HEK293 (cell line): ENCODE results near the gene CTSD.

ENCODE experiments used
- CTCF ChIA-PET: fragments of 350-600 bp; formaldehyde crosslinking; extraction: SDS; loops from one replicate; lab custom pipeline; 2021; ENCODE audit warnings: antibody characterized with exemption; lab: Yijun Ruan, JAX
- POLR2A ChIA-PET: fragments of 300-600 bp; formaldehyde crosslinking; extraction: SDS; loops from one replicate; lab custom pipeline; 2020; ENCODE audit warnings: antibody characterized with exemption, inconsistent platforms; lab: Yijun Ruan, JAX
- H3K27ac ChIP-seq: fragments of 200-500 bp; sonication (Bioruptor generic); 2 replicates; pipeline ENCODE4 v1.5.1; 2014; ENCODE audit warnings: low read depth, low read length, control low read depth, inconsistent platforms; ENCODE audit errors: extremely low read depth
- H3K36me3 ChIP-seq, 2 experiments: fragments of 200-500 bp in 1 of 2; sonication (Bioruptor generic) in 1 of 2; 1 replicate in 1 of 2; 2 replicates in 1 of 2; pipeline ENCODE4 v1.5.1; 2014 to 2017; ENCODE audit warnings: inconsistent platforms in 2 of 2, low read length in 2 of 2; ENCODE audit not compliant: control insufficient read depth in 2 of 2, insufficient read depth in 1 of 2
- H3K4me1 ChIP-seq: fragments of 200-500 bp; sonication (Bioruptor generic); 2 replicates; pipeline ENCODE4 v1.5.1; 2014; ENCODE audit warnings: mild to moderate bottlenecking, low read length, inconsistent platforms; ENCODE audit not compliant: control insufficient read depth, insufficient read depth
- H3K4me3 ChIP-seq: 2 replicates; pipeline ENCODE4 v1.5.1; 2011; ENCODE audit warnings: low read depth, mild to moderate bottlenecking, control low read depth, low read length, moderate library complexity
- H3K9me3 ChIP-seq: fragments of 200-500 bp; sonication (Bioruptor generic); 2 replicates; pipeline ENCODE4 v1.5.1; 2014; ENCODE audit warnings: low read depth, low read length, inconsistent platforms; ENCODE audit not compliant: control insufficient read depth, insufficient read depth
- FEZF1 ChIP-seq: fragments of 450-650 bp; formaldehyde crosslinking; IDR thresholded peaks from 2 replicates; pipeline ENCODE4 v1.5.1; 2016; ENCODE audit warnings: missing biosample characterization, missing genetic modification characterization
- GLIS1 ChIP-seq: fragments of 450-650 bp; formaldehyde crosslinking; IDR thresholded peaks from 2 replicates; pipeline ENCODE4 v1.5.1; 2016; ENCODE audit warnings: missing biosample characterization, missing genetic modification characterization
- MEIS1 ChIP-seq: sonication (generic); formaldehyde crosslinking; IDR thresholded peaks from 2 replicates; pipeline ENCODE4 v1.8.1; 2022; ENCODE audit warnings: missing genetic modification reagents, mild to moderate bottlenecking, borderline replicate concordance
- SCRT1 ChIP-seq: fragments of 450-650 bp; formaldehyde crosslinking; IDR thresholded peaks from 2 replicates; pipeline ENCODE4 v1.5.1; 2016; ENCODE audit warnings: missing biosample characterization, missing genetic modification characterization, borderline replicate concordance
- TRIM28 ChIP-seq: IDR thresholded peaks from 2 replicates; pipeline ENCODE4 v1.6.1; 2011; ENCODE audit warnings: low read length, control low read depth, borderline replicate concordance
- WT1 ChIP-seq: fragments of 450-650 bp; formaldehyde crosslinking; IDR thresholded peaks from 2 replicates; pipeline ENCODE4 v1.5.1; 2016; ENCODE audit warnings: missing biosample characterization, missing genetic modification characterization
- ZBTB17 ChIP-seq: fragments of 450-650 bp; formaldehyde crosslinking; IDR thresholded peaks from 2 replicates; pipeline ENCODE4 v1.5.1; 2016; ENCODE audit warnings: missing biosample characterization, missing genetic modification characterization
- ZNF140 ChIP-seq: fragments of 450-650 bp; formaldehyde crosslinking; IDR thresholded peaks from 2 replicates; pipeline ENCODE4 v1.5.1; 2016; ENCODE audit warnings: missing biosample characterization, missing genetic modification characterization
- ZNF266 ChIP-seq: fragments of 450-650 bp; formaldehyde crosslinking; IDR thresholded peaks from 2 replicates; pipeline ENCODE4 v1.5.1; 2016; ENCODE audit warnings: missing biosample characterization, missing genetic modification characterization, low read depth
- ZNF311 ChIP-seq: fragments of 450-650 bp; formaldehyde crosslinking; IDR thresholded peaks from 2 replicates; pipeline ENCODE4 v1.5.1; 2017; ENCODE audit warnings: missing biosample characterization, missing genetic modification characterization, borderline replicate concordance
- ZNF324 ChIP-seq: fragments of 450-650 bp; formaldehyde crosslinking; IDR thresholded peaks from 2 replicates; pipeline ENCODE4 v1.5.1; 2016; ENCODE audit warnings: missing biosample characterization, missing genetic modification characterization
- ZNF473 ChIP-seq: fragments of 450-650 bp; formaldehyde crosslinking; IDR thresholded peaks from 2 replicates; pipeline ENCODE4 v1.5.1; 2017; ENCODE audit warnings: missing biosample characterization, missing genetic modification characterization
- ZNF571 ChIP-seq: fragments of 450-650 bp; formaldehyde crosslinking; IDR thresholded peaks from 2 replicates; pipeline ENCODE4 v1.5.0; 2017; ENCODE audit warnings: missing biosample characterization, missing genetic modification characterization
- ZNF621 ChIP-seq: fragments of 450-650 bp; formaldehyde crosslinking; IDR thresholded peaks from 2 replicates; pipeline ENCODE4 v1.5.1; 2017; ENCODE audit warnings: missing biosample characterization, missing genetic modification characterization
- ZNF654 ChIP-seq: fragments of 450-650 bp; formaldehyde crosslinking; IDR thresholded peaks from 2 replicates; pipeline ENCODE4 v1.5.1; 2016; ENCODE audit warnings: low read depth, missing biosample characterization, missing genetic modification characterization
- ZNF664 ChIP-seq: fragments of 450-650 bp; formaldehyde crosslinking; IDR thresholded peaks from 2 replicates; pipeline ENCODE4 v1.5.1; 2016; ENCODE audit warnings: missing biosample characterization, missing genetic modification characterization
- TF ChIP-seq, protein P1 (sequence below): fragments of 450-650 bp; formaldehyde crosslinking; IDR thresholded peaks from 2 replicates; pipeline ENCODE4 v1.5.1; 2016; ENCODE audit warnings: missing biosample characterization, missing genetic modification characterization
- TF ChIP-seq, protein P2 (sequence below): fragments of 450-650 bp; formaldehyde crosslinking; IDR thresholded peaks from 2 replicates; pipeline ENCODE4 v1.5.1; 2017; ENCODE audit warnings: missing biosample characterization, missing genetic modification characterization
- TF ChIP-seq, protein P3 (sequence below): fragments of 450-650 bp; formaldehyde crosslinking; IDR thresholded peaks from 2 replicates; pipeline ENCODE4 v1.5.1; 2017; ENCODE audit warnings: missing biosample characterization, missing genetic modification characterization
- TF ChIP-seq, protein P4 (sequence below): fragments of 450-650 bp; formaldehyde crosslinking; IDR thresholded peaks from 2 replicates; pipeline ENCODE4 v1.5.1; 2016; ENCODE audit warnings: missing biosample characterization, missing genetic modification characterization
- TF ChIP-seq, protein P5 (sequence below): fragments of 450-650 bp; formaldehyde crosslinking; IDR thresholded peaks from 2 replicates; pipeline ENCODE4 v1.5.1; 2016; ENCODE audit warnings: missing biosample characterization, missing genetic modification characterization

The CTSD gene

DNA sequence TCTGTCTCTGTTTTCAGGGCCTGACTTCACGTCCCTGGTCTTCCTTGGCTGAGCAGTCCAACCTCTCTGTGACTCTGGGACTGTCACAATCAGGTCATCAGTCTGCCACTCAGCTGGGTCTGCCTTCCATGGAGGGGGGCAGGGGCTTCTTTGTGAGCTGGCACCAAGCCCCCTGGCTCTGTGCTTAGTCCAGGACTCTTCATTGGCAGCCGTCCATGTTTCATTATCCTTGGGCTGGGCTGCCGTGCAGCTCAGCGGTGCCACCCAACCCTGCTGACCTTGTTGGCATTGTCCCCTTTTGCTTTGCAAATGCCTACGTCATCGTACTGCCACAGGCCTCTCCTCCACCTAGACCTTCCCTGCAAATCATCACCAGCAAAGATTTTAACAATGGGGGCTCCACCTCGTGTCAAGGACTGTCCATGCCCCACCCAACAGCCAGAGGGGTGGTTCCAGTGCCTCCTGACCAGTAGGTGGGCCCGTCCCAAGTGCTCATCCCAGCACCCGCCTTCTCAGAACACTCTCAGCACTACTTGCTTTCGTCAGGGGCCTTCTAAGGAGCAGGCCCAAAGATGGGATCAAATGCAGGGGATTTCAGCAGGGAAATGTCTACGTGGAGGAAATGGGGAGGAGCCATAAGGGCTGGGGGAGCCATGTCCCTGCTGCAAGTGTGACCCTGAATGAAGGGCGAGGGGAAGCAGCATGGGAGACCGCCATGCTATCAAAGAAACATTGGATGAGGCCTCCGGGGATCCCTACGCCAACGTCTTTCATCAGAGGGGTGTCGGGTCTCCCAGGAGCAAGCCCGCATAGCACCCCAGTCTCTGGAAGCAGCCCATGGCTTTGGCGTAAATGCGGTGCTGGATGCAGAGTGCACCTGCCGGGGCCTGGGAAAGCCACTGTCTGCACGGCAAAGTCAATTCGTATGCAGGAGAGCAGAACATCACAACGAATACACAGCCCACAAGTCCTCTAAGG is 48.5 kb downstream of the CTSD start:
- Histone ChIP-seq H3K36me3 (no peaks in the 10 kb centered on the region), H3K9me3 (no peaks in the 10 kb centered on the region), H3K4me3 (no peak overlapping the region), H3K27ac (no peak overlapping the region), H3K4me1 (no peaks in the 10 kb centered on the region)
- CTCF ChIA-PET: interaction anchor here (0.6 to 1.2 kb wide), 3 partner anchors 22 to 436 kb away, joined by 4 to 5 read pairs (median 5); no protein-coding TSS in a partner anchor
- TF ChIP-seq ZNF266 (tag by site-specific recombination): no peak
- POLR2A ChIA-PET: no interaction called here

DNA sequence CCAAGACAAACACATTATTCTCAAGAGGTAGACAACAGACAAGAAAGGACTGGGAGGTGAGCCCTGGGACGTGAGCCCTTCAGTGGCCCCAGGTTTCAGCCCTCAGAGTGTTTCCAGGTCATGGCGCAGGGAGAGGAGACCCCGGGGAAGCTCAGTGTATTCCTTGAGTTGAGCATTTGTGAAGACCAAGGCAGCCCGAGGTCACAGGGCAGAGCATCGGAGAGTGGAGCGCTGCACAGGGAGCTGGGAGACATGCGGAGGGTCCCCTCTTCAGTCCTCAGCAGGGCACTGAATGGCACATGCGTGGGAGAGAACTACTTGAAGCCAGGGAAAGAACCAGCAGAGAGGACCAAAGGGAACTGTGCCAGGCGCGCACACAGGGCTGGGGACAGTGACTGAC is 55.0 kb downstream of the CTSD start:
- H3K27ac ChIP-seq: no peak overlapping the region
- H3K4me1 ChIP-seq: no peaks in the 10 kb centered on the region
- H3K4me3 ChIP-seq: no peak overlapping the region
- POLR2A ChIA-PET: no interaction called here
- TF ChIP-seq ZNF473 (tag by site-specific recombination) (no peak), ZNF664 (tag by site-specific recombination) (no peak), WT1 (no peak), ZNF571 (tag by site-specific recombination) (no peak), ZNF324 (tag by site-specific recombination) (no peak), MEIS1 (CRISPR knock-in tag) (no peak), ZNF140 (tag by site-specific recombination) (no peak), FEZF1 (tag by site-specific recombination) (no peak), ZNF621 (tag by site-specific recombination) (no peak)
- TF ChIP-seq, protein P1, sequence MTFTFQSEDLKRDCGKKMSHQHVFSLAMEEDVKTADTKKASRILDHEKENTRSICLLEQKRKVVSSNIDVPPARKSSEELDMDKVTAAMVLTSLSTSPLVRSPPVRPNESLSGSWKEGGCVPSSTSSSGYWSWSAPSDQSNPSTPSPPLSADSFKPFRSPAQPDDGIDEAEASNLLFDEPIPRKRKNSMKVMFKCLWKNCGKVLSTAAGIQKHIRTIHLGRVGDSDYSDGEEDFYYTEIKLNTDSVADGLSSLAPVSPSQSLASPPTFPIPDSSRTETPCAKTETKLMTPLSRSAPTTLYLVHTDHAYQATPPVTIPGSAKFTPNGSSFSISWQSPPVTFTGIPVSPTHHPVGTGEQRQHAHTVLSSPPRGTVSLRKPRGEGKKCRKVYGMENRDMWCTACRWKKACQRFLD: no peak
- TF ChIP-seq, protein P2, sequence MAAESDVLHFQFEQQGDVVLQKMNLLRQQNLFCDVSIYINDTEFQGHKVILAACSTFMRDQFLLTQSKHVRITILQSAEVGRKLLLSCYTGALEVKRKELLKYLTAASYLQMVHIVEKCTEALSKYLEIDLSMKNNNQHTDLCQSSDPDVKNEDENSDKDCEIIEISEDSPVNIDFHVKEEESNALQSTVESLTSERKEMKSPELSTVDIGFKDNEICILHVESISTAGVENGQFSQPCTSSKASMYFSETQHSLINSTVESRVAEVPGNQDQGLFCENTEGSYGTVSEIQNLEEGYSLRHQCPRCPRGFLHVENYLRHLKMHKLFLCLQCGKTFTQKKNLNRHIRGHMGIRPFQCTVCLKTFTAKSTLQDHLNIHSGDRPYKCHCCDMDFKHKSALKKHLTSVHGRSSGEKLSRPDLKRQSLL (tag by site-specific recombination): no peak
- TF ChIP-seq, protein P3, sequence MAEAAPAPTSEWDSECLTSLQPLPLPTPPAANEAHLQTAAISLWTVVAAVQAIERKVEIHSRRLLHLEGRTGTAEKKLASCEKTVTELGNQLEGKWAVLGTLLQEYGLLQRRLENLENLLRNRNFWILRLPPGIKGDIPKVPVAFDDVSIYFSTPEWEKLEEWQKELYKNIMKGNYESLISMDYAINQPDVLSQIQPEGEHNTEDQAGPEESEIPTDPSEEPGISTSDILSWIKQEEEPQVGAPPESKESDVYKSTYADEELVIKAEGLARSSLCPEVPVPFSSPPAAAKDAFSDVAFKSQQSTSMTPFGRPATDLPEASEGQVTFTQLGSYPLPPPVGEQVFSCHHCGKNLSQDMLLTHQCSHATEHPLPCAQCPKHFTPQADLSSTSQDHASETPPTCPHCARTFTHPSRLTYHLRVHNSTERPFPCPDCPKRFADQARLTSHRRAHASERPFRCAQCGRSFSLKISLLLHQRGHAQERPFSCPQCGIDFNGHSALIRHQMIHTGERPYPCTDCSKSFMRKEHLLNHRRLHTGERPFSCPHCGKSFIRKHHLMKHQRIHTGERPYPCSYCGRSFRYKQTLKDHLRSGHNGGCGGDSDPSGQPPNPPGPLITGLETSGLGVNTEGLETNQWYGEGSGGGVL (tag by site-specific recombination): no peak
- no peaks in the 10 kb centered on the region for H3K9me3 ChIP-seq
- no peaks in the 10 kb centered on the region for H3K36me3 ChIP-seq
- CTCF ChIA-PET: no interaction called here

DNA sequence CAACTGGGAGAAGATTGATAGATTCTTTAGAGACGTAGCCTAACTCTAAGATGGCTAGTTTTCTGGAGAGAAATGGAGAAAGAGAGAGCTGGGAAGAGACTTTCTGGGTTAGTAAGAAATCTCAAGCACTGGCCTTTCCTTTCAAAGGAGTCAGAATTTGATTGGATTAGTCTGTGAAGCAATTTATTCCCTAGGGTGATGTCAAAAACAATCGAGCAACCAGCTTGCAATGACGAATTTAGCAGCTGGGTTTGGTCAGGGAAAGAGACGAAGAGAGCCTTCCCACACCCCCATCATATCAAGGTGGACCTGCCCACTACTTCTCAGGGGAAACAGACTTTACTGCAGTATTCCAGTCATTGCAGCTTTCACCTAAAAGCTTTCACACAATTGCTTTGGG is 56.0 kb downstream of the CTSD start:
- no peaks in the 10 kb centered on the region for H3K4me1 ChIP-seq
- no peaks in the 10 kb centered on the region for H3K36me3 ChIP-seq
- no peak overlapping the region for H3K4me3 ChIP-seq
- ChIA-PET POLR2A (interaction anchor here (0.5 kb wide), 1 partner anchor 120 kb away, joined by 7 read pairs; no protein-coding TSS in a partner anchor), CTCF (interaction anchor here (0.9 to 4.2 kb wide), 2 partner anchors 98 to 125 kb away, joined by 5 to 28 read pairs; no protein-coding TSS in a partner anchor)
- no peak overlapping the region for H3K27ac ChIP-seq
- H3K9me3 ChIP-seq: no peaks in the 10 kb centered on the region
- TF ChIP-seq, protein P4, sequence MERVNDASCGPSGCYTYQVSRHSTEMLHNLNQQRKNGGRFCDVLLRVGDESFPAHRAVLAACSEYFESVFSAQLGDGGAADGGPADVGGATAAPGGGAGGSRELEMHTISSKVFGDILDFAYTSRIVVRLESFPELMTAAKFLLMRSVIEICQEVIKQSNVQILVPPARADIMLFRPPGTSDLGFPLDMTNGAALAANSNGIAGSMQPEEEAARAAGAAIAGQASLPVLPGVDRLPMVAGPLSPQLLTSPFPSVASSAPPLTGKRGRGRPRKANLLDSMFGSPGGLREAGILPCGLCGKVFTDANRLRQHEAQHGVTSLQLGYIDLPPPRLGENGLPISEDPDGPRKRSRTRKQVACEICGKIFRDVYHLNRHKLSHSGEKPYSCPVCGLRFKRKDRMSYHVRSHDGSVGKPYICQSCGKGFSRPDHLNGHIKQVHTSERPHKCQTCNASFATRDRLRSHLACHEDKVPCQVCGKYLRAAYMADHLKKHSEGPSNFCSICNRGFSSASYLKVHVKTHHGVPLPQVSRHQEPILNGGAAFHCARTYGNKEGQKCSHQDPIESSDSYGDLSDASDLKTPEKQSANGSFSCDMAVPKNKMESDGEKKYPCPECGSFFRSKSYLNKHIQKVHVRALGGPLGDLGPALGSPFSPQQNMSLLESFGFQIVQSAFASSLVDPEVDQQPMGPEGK (tag by site-specific recombination): no peak
- TF ChIP-seq ZBTB17 (tag by site-specific recombination) (peak; percentile 39), ZNF654 (tag by site-specific recombination) (no peak), SCRT1 (tag by site-specific recombination) (no peak), ZNF311 (tag by site-specific recombination) (no peak), TRIM28 (no peak), GLIS1 (tag by site-specific recombination) (no peak)
- TF ChIP-seq, protein P5, sequence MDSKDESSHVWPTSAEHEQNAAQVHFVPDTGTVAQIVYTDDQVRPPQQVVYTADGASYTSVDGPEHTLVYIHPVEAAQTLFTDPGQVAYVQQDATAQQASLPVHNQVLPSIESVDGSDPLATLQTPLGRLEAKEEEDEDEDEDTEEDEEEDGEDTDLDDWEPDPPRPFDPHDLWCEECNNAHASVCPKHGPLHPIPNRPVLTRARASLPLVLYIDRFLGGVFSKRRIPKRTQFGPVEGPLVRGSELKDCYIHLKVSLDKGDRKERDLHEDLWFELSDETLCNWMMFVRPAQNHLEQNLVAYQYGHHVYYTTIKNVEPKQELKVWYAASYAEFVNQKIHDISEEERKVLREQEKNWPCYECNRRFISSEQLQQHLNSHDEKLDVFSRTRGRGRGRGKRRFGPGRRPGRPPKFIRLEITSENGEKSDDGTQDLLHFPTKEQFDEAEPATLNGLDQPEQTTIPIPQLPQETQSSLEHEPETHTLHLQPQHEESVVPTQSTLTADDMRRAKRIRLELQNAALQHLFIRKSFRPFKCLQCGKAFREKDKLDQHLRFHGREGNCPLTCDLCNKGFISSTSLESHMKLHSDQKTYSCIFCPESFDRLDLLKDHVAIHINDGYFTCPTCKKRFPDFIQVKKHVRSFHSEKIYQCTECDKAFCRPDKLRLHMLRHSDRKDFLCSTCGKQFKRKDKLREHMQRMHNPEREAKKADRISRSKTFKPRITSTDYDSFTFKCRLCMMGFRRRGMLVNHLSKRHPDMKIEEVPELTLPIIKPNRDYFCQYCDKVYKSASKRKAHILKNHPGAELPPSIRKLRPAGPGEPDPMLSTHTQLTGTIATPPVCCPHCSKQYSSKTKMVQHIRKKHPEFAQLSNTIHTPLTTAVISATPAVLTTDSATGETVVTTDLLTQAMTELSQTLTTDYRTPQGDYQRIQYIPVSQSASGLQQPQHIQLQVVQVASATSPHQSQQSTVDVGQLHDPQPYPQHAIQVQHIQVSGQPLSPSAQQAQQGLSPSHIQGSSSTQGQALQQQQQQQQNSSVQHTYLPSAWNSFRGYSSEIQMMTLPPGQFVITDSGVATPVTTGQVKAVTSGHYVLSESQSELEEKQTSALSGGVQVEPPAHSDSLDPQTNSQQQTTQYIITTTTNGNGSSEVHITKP: 0 out of 2 replicates have a peak, but pooled peaks have one; percentile 24
